Activated CD4-positive, alpha-beta T cell treated with anti-CD3 and anti-CD28 coated beads, Interleukin-2, amount 10 ng/mL, durations not matched to agents 7 days and 5 days (primary cell): ENCODE data around the gene PPP1R12C. TPM values are rescaled to one million over a fixed set of nuclear protein-coding genes. Genes with fewer than 3 reads are reported as not detected.

ENCODE experiments used
- CTCF ChIA-PET: fragments of 350-600 bp; sonication (Branson Sonifier 250); formaldehyde crosslinking; loops from one replicate; lab custom pipeline; 2021; ENCODE audit warnings: antibody characterized with exemption; lab: Charles Lee
- POLR2A ChIA-PET: fragments of 350-600 bp; sonication (Branson Sonifier 250); formaldehyde crosslinking; loops from one replicate; lab custom pipeline; 2021; ENCODE audit warnings: antibody characterized with exemption; lab: Charles Lee
- DNase-seq: peaks from one replicate; pipeline ENCODE4 v3.0.0-alpha.2; 2020
- H3K27ac Mint-ChIP-seq: one replicate; pipeline ENCODE4 v1.8.0; 2021; ENCODE audit warnings: mild to moderate bottlenecking, moderate library complexity, mixed read lengths
- H3K27me3 Mint-ChIP-seq: one replicate; pipeline ENCODE4 v1.8.0; 2021; ENCODE audit warnings: mixed read lengths
- H3K36me3 Mint-ChIP-seq: one replicate; pipeline ENCODE4 v1.8.0; 2021; ENCODE audit warnings: low read depth, mixed read lengths
- H3K4me1 Mint-ChIP-seq: one replicate; pipeline ENCODE4 v1.8.0; 2021; ENCODE audit warnings: mixed read lengths
- H3K4me3 Mint-ChIP-seq: one replicate; pipeline ENCODE4 v1.8.0; 2021; ENCODE audit warnings: mild to moderate bottlenecking, moderate library complexity, mixed read lengths
- H3K9me3 Mint-ChIP-seq: one replicate; pipeline ENCODE4 v1.8.0; 2021; ENCODE audit warnings: mixed read lengths
- total RNA-seq, 2 experiments: library from RNA; stranded (reverse); gene quantifications; one replicate each; pipeline ENCODE4 v1.2.3, GENCODE V29; 2021

PPP1R12C gene
- total RNA-seq, 2 experiments from 2014 or later, result 135 to 152 TPM

DNA sequence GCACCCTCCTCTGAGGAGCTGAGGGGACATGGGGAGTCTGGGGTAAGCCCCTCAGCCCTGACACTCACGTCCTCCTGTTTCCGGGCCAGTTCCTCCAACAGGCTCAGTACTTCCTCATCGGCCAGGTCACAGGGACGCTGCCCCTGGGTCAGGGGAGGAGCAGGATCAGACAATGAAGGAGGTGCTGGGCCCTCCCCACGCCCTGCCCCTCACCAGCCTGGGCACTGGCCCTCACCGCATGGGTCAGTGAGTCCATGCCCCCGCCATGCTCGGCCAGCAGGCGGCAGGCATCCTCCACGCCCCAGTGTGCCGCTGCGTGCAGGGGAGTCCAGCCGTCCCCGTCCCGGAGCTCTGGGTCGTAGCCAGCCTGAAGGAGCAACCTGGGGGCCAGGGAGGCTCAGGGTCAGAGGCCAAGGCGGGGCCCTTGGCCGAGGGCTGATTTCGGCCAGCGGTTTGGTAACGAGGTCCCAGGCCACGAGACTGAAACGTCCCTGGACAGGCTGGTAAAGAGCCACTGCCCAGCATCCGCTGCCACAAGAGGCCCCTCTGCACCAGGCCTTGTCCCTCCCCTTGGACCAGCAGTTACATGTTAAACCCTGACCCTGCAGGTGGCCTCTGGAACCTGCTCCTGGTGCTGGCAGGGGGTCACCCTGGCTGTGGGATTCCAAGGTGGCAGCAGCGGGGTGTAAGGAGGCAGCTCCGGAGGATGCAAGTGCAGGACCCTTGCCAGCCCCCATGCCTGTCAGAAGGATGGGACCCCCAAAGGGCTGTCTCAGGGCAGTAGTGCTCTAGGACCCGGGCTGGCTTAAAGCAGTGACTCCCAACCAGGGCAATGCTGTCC lies 18.5 kb downstream of the PPP1R12C start:
- no peak for DNase-seq
- no peak overlapping the region for H3K27ac Mint-ChIP-seq
- H3K9me3 Mint-ChIP-seq, result peaks cover 2% of the 10 kb centered on the region

DNA sequence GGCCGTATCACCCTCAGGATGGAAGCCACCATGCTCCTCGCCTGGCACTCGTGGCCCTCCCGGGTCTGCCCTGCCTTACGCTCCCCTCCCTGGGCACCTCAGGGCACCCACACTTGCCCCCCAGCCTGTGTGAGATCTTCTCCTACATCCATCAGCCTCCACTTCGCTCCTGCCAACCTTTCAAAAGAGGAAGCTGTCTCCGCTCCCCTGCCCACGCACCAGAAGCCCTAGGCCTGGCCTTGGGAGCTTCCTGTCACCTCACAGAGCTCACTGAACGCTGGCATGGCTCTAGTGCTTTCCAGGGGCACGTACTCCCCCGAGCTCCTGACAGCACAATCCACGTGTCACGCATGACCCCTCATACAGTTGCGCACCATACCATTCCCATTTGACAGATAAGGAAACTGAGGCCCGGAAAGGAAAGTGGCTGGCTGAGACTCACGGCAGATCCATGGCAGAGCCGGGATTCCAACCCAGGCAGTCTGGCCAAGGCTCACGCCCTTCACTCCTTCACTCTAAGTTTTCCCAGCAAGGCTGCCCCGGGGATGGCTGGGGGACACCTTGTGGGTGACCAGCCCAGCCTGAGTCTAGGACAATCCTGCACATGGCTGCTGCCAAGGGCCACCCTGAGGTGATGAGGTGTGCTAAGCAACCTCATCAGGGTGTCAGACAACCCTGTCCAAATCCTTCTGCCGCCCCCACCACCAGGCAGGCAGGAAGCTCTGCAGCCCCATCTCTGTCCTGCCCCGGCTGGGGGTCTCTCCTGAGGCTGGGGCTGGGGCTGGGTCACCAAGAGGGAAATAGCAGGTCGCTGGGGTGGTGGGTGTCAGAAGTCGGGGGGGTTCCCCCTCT lies 19.3 kb downstream of the PPP1R12C start:
- ChIA-PET POLR2A (no interaction called here), CTCF (interaction anchor here (0.6 to 1.1 kb wide), 2 partner anchors 10 to 28 kb away, joined by 3 read pairs; no protein-coding TSS in a partner anchor)
- Mint-ChIP-seq H3K4me1 (no peaks in the 10 kb centered on the region), H3K9me3 (peaks cover under 1% of the 10 kb centered on the region), H3K36me3 (peaks cover 28% of the 10 kb centered on the region), H3K27ac (no peak overlapping the region), H3K4me3 (no peak overlapping the region), H3K27me3 (no peaks in the 10 kb centered on the region)
- DNase-seq, result no peak

More for the DNA sequence above, 18.5 kb downstream of the PPP1R12C start:
- H3K4me1 Mint-ChIP-seq, result no peaks in the 10 kb centered on the region
- ChIA-PET POLR2A (no interaction called here), CTCF (interaction anchor here (0.6 to 1.1 kb wide), 2 partner anchors 11 to 29 kb away, joined by 3 read pairs; no protein-coding TSS in a partner anchor)
- no peaks in the 10 kb centered on the region for H3K27me3 Mint-ChIP-seq
- peaks cover 33% of the 10 kb centered on the region for H3K36me3 Mint-ChIP-seq
- no peak overlapping the region for H3K4me3 Mint-ChIP-seq

DNA sequence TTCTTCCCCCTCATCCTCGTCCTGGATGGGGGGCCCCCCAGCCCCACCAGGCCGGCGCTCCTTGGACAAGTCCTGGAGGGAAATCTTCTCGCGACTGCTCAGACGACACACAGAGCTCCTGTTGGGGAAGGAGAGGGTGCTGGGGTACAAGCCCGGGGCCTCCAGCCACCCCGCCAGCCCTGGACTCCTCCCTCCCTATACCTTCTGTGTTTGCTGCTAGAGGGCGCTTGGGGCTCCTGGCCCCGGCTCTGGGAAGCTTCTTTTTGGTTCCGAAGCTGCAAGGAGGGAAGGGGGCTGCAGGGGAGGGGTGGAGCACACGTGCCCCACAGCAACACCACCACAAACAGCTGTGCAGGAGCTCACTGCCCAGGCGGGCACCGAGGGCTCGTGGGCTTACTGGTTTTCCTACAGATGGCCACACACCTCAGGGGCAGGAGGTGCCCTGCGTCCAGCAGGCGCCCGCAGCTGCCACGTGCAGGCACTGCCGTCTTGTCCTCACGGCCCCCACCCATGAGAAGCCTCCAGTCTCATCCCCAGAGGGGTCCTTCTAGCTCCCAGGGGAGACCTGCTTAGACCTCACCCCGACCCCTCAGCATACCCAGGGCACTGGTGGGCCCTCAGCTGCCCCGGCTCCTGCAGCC lies 21.3 kb downstream of the PPP1R12C start:
- no peaks in the 10 kb centered on the region for H3K27me3 Mint-ChIP-seq
- no peak overlapping the region for H3K4me3 Mint-ChIP-seq
- ChIA-PET POLR2A (no interaction called here), CTCF (interaction anchor here (0.9 kb wide), 1 partner anchor 12 kb away, joined by 4 read pairs; no protein-coding TSS in a partner anchor)
- H3K27ac Mint-ChIP-seq, result no peak overlapping the region
- no peaks in the 10 kb centered on the region for H3K9me3 Mint-ChIP-seq
- H3K36me3 Mint-ChIP-seq, result peaks cover 15% of the 10 kb centered on the region
- H3K4me1 Mint-ChIP-seq, result no peaks in the 10 kb centered on the region
- DNase-seq, result no peak

DNA sequence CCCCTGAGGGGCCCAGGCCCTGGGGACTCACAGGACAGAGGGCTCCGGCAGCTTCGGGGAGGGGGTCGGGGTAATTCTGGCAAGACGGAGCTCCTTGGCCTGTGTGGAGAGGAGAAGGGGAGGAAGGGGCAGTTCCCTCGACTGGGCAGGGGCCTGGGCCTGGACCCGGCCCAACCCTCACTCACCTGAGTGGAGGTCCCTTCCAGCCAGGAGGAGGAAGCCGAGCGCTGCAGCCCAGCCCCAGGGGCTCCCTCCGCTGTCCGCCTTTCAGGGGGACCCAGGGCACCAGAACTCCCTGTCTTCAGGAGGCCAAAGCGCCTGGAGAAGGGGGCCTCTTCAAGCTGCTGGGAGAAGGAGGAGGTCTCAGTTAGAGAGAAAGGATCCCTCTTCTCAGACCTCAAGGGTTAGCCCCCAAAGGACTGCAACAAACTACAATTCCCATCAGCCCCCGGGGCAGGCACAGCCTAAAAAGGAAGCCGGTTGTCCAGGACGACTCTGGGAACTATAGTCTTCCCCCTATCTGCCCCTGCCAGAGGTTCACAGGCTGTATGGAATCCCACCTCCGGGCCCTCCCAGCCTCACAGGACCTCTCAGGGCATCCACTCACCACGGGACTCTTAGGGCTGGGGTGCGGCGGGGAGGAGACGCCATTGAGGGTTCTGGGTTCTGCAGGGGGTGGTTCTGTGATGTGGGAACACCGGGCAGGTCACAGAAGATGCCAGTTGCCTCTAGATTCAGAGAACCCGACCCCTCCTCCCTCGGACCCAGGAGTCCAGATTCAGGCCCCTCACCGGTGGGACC lies 22.0 kb downstream of the PPP1R12C start:
- H3K27me3 Mint-ChIP-seq, result no peaks in the 10 kb centered on the region
- H3K4me1 Mint-ChIP-seq, result no peaks in the 10 kb centered on the region
- peaks cover 14% of the 10 kb centered on the region for H3K36me3 Mint-ChIP-seq
- no peak for DNase-seq
- H3K27ac Mint-ChIP-seq, result no peak overlapping the region
- no peak overlapping the region for H3K4me3 Mint-ChIP-seq
- ChIA-PET CTCF (interaction anchor here (0.9 kb wide), 1 partner anchor 13 kb away, joined by 4 read pairs; no protein-coding TSS in a partner anchor), POLR2A (no interaction called here)
- H3K9me3 Mint-ChIP-seq, result no peaks in the 10 kb centered on the region

- peak overlapping the region; percentile 31 for H3K27ac Mint-ChIP-seq
- POLR2A ChIA-PET, result no interaction called here
- H3K9me3 Mint-ChIP-seq, result no peaks in the 10 kb centered on the region
Observed at GRCh38 chr19:55094456-55095259, 22.8 kb downstream of the PPP1R12C start.

GRCh38 chr19:55092423-55093318 lies 24.8 kb downstream of the PPP1R12C start:
- no peak for DNase-seq
- Mint-ChIP-seq H3K27ac (no peak overlapping the region), H3K4me1 (peaks cover 17% of the 10 kb centered on the region), H3K36me3 (peaks cover 17% of the 10 kb centered on the region), H3K9me3 (no peaks in the 10 kb centered on the region), H3K27me3 (peaks cover 8% of the 10 kb centered on the region), H3K4me3 (no peak overlapping the region)
- ChIA-PET POLR2A (no interaction called here), CTCF (no interaction called here)

More at GRCh38 chr19:55094456-55095259, 22.8 kb downstream of the PPP1R12C start:
- no peaks in the 10 kb centered on the region for H3K27me3 Mint-ChIP-seq
- CTCF ChIA-PET, result no interaction called here
- peaks cover 2% of the 10 kb centered on the region for H3K4me1 Mint-ChIP-seq
- H3K4me3 Mint-ChIP-seq, result no peak overlapping the region
- H3K36me3 Mint-ChIP-seq, result peaks cover 12% of the 10 kb centered on the region
- DNase-seq, result no peak

- Mint-ChIP-seq H3K4me1 (peaks cover 23% of the 10 kb centered on the region), H3K27ac (no peak overlapping the region), H3K9me3 (no peaks in the 10 kb centered on the region), H3K27me3 (peaks cover 13% of the 10 kb centered on the region), H3K4me3 (no peak overlapping the region), H3K36me3 (peaks cover 21% of the 10 kb centered on the region)
- ChIA-PET POLR2A (no interaction called here), CTCF (no interaction called here)
- no peak for DNase-seq
Observed at GRCh38 chr19:55091955-55092354, 25.5 kb downstream of the PPP1R12C start.

DNA sequence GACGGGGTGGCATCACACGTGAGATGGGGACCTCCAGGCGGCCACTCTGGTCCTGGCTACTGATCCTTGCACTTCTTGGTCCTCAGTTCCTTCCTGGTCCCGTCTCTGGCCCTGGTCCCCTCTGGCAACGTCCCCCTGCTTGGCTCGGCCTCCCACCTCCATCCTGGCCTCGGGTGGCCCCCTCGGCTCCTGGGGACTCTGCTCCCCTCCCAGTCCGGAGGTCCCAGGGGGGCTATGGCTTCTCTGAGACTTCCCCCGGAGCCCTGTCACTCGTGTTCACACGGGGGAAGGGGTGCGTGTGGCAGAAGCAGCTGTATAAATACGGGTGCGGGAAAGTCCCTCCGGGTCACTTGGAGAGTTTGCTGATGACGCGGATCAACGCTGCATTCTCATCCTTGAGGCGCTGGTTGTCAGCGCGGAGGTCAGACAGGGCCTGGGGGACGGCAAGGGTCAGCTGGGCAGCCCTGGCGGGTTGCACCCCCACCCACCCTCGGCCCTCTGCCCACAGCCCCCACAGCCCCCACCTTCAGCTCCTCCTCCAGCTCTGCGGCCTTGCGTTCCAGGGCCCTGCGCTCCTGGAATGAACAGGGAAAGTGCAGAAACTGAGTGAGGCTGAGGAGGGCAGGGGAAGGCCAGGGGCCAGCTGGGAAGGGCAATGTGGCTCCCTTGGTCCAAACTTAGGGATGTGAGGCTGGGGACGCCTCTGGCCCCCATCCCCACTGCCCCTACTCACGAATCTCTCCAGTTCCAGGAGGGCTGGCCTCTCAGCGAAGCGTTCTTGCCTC lies 26.1 kb downstream of the PPP1R12C start:
- H3K36me3 Mint-ChIP-seq, result peaks cover 21% of the 10 kb centered on the region
- no peak overlapping the region for H3K27ac Mint-ChIP-seq
- H3K9me3 Mint-ChIP-seq, result no peaks in the 10 kb centered on the region
- H3K27me3 Mint-ChIP-seq, result peaks cover 13% of the 10 kb centered on the region
- no peak for DNase-seq
- H3K4me3 Mint-ChIP-seq, result no peak overlapping the region
- H3K4me1 Mint-ChIP-seq, result peaks cover 24% of the 10 kb centered on the region
- CTCF ChIA-PET, result no interaction called here
- POLR2A ChIA-PET, result interaction anchor here (0.6 kb wide), 1 partner anchor 80 kb away, joined by 3 read pairs; no protein-coding TSS in a partner anchor

- Mint-ChIP-seq H3K27ac (no peak overlapping the region), H3K27me3 (peaks cover 19% of the 10 kb centered on the region), H3K36me3 (peaks cover 21% of the 10 kb centered on the region), H3K4me3 (no peak overlapping the region), H3K4me1 (peaks cover 24% of the 10 kb centered on the region), H3K9me3 (no peaks in the 10 kb centered on the region)
- POLR2A ChIA-PET, result no interaction called here
- CTCF ChIA-PET, result interaction anchor here (1.6 kb wide), 1 partner anchor 10 kb away, joined by 4 read pairs; no protein-coding TSS in a partner anchor
- DNase-seq, result no peak
Observed at GRCh38 chr19:55090564-55090963, 26.9 kb downstream of the PPP1R12C start.

- H3K27me3 Mint-ChIP-seq, result peaks cover 28% of the 10 kb centered on the region
- no peak overlapping the region for H3K4me3 Mint-ChIP-seq
- H3K9me3 Mint-ChIP-seq, result no peaks in the 10 kb centered on the region
- CTCF ChIA-PET, result interaction anchor here (0.6 to 1.6 kb wide), 6 partner anchors 9 to 564 kb away, joined by 3 to 4 read pairs (median 3); no protein-coding TSS in a partner anchor
- peaks cover 17% of the 10 kb centered on the region for H3K36me3 Mint-ChIP-seq
- DNase-seq, result no peak
- POLR2A ChIA-PET, result no interaction called here
- no peak overlapping the region for H3K27ac Mint-ChIP-seq
- H3K4me1 Mint-ChIP-seq, result peaks cover 24% of the 10 kb centered on the region
Observed at GRCh38 chr19:55089342-55089944, 28.0 kb downstream of the PPP1R12C start.
